Measurements from ENCODE around the gene CELF1.

The CELF1 gene

GRCh38 chr11:47417712-47418111 lies 135.2 kb downstream of the CELF1 start:
- DNase-seq (ENCODE audit: low spot score): no peak

- peak; percentile 65 for DNase-seq (ENCODE audit: low spot score)
These were observed 136.9 kb downstream of the CELF1 start for GRCh38 chr11:47415949-47416472.
